GM12874 (cell line): ENCODE measurements around the gene CNPY3.

Experiments
- CTCF ChIP-seq: IDR thresholded peaks from 2 replicates; pipeline ENCODE4 v1.5.1; 2011; ENCODE audit warnings: low read depth, mild to moderate bottlenecking, control low read depth, low read length, moderate library complexity; ENCODE audit not compliant: insufficient read depth

CNPY3 gene

GRCh38 chr6:42978487-42978838 is 49.2 kb downstream of the CNPY3 start:
- no peak for TF ChIP-seq CTCF

- TF ChIP-seq CTCF = no peak
Observed at GRCh38 chr6:42978839-42979522, 49.7 kb downstream of the CNPY3 start, which contains the start of gene PEX6. TSS of gene PEX6 (minus strand) at chr6:42979181. CDS start at chr6:42979150, 31 bp downstream.

DNA sequence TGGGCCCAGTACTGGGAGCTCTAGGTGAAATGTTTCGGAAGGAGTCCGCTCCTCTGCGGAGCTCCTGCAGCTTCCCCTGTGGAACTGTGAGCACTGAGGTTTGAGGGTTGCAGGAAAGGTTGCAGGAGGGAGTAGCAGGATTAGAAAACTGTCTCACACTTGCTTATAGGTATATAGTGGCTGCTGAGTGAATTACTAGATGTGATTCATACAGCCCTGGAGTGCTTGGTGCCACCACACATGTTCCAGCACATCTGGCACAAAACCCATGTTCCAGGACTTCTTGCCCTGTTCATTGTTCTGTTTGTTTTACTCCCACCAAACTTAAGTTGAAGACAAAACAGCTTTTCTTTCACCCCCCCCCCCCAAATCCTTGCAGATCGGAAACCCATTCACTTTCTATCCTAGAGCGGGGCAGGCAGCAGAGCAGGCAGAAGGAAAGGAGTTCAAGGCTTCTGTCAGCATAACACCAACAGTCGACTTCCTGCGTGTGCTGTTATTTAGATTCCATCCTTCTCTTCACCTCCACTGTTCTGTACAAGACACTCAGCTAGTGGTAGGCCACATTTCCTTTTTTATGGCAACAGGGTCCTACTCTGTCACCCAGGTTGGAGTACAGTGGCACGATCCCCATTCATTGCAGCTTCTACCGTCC is 50.4 kb downstream of the CNPY3 start:
- TF ChIP-seq CTCF = no peak

GRCh38 chr6:42981836-42982235 is 52.6 kb downstream of the CNPY3 start:
- TF ChIP-seq CTCF = no peak

DNA sequence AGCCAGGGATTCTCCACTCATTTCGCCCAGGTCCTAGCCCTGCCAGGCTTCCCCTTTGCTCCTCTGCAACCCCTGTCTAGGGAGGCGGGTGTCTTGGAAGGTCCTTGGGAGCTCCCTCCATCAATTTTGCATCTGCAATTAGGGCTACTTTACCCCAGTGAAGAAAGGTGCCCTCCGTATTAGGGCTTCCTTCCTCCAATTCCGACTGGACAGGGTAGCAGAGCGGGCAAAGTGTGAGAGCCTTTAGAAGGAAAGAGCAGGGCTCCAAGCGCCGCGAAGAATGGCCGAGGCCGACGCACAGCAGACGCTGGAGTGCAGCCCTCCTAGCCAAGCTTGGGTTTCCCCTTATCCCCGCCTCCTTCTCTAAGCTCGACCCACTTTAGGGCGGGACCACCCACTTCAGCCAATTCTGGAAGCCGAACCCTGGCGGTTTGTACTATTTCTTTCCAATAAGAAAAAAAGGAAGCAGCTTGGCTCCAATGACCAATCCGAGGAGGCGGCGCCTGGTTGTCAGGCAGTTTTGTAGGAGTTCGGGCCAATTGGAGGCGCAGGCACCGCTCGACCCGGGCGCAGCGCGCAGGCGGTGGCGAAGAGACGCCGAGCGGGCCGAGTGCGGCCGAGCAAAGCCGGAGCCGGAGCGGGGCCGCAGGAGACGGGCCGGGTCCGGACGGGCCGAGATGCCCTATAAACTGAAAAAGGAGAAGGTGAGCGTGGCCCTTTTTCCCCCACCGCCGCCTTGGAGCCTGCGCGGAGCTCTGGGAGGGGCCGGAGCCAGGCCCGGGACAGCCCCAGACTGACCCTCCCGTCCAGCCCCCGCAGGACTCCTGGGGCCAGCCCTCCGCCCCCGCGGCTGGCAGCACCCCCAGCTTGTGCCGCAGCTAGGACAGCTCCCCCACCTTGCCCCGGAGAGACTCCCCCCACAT is 55.0 kb downstream of the CNPY3 start, which contains the start of gene PPP2R5D:
Gene PPP2R5D (plus strand): TSS at position 570 of the 923 bp plus-strand sequence. CDS start 108 bp downstream, at position 678.
- no peak for TF ChIP-seq CTCF

GRCh38 chr6:42984924-42985475 is 55.7 kb downstream of the CNPY3 start:
- no peak for TF ChIP-seq CTCF
